Loucy (cell line): ENCODE results near the gene WBP2.

ENCODE experiments used
- H2AFZ ChIP-seq: fragments of 200-600 bp; sonication (generic); 2 replicates; pipeline ENCODE4 v1.6.0; 2016; ENCODE audit warnings: antibody characterized with exemption, mild to moderate bottlenecking, low read length, moderate library complexity
- H3F3A ChIP-seq: fragments of 200-600 bp; 2 replicates; pipeline ENCODE4 v1.6.0; 2016; ENCODE audit warnings: antibody characterized with exemption, low read depth, mild to moderate bottlenecking
- H3K27me3 ChIP-seq: fragments of 200-600 bp; sonication (generic); 2 replicates; pipeline ENCODE4 v1.6.1; 2014; ENCODE audit warnings: low read length, mild to moderate bottlenecking; ENCODE audit not compliant: insufficient read depth, poor library complexity, severe bottlenecking
- H3K36me3 ChIP-seq: fragments of 200-600 bp; sonication (generic); 2 replicates; pipeline ENCODE4 v1.6.1; 2016; ENCODE audit warnings: low read length; ENCODE audit not compliant: insufficient read depth
- H3K4me1 ChIP-seq: fragments of 200-600 bp; sonication (generic); 2 replicates; pipeline ENCODE4 v1.5.1; 2014; ENCODE audit warnings: low read length, mild to moderate bottlenecking; ENCODE audit not compliant: insufficient read depth, poor library complexity, severe bottlenecking
- H3K4me2 ChIP-seq: fragments of 200-600 bp; sonication (generic); 2 replicates; pipeline ENCODE4 v1.6.0; 2014; ENCODE audit warnings: antibody characterized with exemption, low read length, low read depth, mild to moderate bottlenecking; ENCODE audit not compliant: poor library complexity, severe bottlenecking
- H3K4me3 ChIP-seq: fragments of 200-600 bp; sonication (generic); 2 replicates; pipeline ENCODE4 v1.5.1; 2014; ENCODE audit warnings: low read length, mild to moderate bottlenecking, mixed read lengths; ENCODE audit not compliant: poor library complexity, severe bottlenecking
- H3K79me2 ChIP-seq: fragments of 200-600 bp; sonication (generic); 2 replicates; pipeline ENCODE4 v1.6.1; 2014; ENCODE audit warnings: low read length; ENCODE audit not compliant: insufficient read depth
- H3K9ac ChIP-seq: fragments of 200-600 bp; sonication (generic); 2 replicates; pipeline ENCODE4 v1.6.0; 2014; ENCODE audit warnings: mild to moderate bottlenecking, low read depth, low read length, moderate library complexity; ENCODE audit not compliant: poor library complexity, severe bottlenecking
- H3K9me2 ChIP-seq: fragments of 200-600 bp; sonication (generic); replicated peaks from 2 replicates; pipeline ENCODE4 v1.6.1; 2016; ENCODE audit warnings: low read depth, low read length, mixed read lengths
- H3K9me3 ChIP-seq: fragments of 200-600 bp; sonication (generic); 2 replicates; pipeline ENCODE4 v1.6.1; 2014; ENCODE audit warnings: mild to moderate bottlenecking, antibody characterized with exemption, low read length, low read depth; ENCODE audit not compliant: insufficient read depth
- H4K20me1 ChIP-seq: fragments of 200-600 bp; sonication (generic); 2 replicates; pipeline ENCODE4 v1.6.0; 2014; ENCODE audit warnings: antibody characterized with exemption, low read length, mild to moderate bottlenecking; ENCODE audit not compliant: insufficient read depth, poor library complexity, severe bottlenecking
- CTCF ChIP-seq: fragments of 200-600 bp; sonication (generic); conservative IDR thresholded peaks from 2 replicates; pipeline ENCODE4 v1.5.1; 2014; ENCODE audit warnings: mild to moderate bottlenecking, antibody characterized with exemption, low read length
- EZH2phosphoT487 ChIP-seq: fragments of 200-600 bp; IDR thresholded peaks from 2 replicates; pipeline ENCODE4 v1.6.1; 2018; ENCODE audit warnings: antibody characterized with exemption, mild to moderate bottlenecking, moderate library complexity, borderline replicate concordance

The WBP2 gene

GRCh38 chr17:75806822-75807500 lies 48.2 kb downstream of the WBP2 start:
- H3K4me1 ChIP-seq = no peaks in the 10 kb centered on the region

GRCh38 chr17:75803883-75804282 lies 51.3 kb downstream of the WBP2 start:
- TF ChIP-seq EZH2phosphoT487 (no peak), CTCF (no peak)
- peaks cover 70% of the 10 kb centered on the region for H3K79me2 ChIP-seq
- peaks cover 22% of the 10 kb centered on the region; the same call in 1 of the 2 replicates for H3K36me3 ChIP-seq
- no peaks in the 10 kb centered on the region for H3K9me2 ChIP-seq
- H3K27me3 ChIP-seq = no peaks in the 10 kb centered on the region
- H3K9me3 ChIP-seq = no peaks in the 10 kb centered on the region
- H2AFZ ChIP-seq = no peak overlapping the region
- H3F3A ChIP-seq = no peaks in the 10 kb centered on the region
- no peak overlapping the region for H3K9ac ChIP-seq
- H4K20me1 ChIP-seq = peaks cover 8% of the 10 kb centered on the region
- no peaks in the 10 kb centered on the region for H3K4me1 ChIP-seq
- H3K4me3 ChIP-seq = no peak overlapping the region
- H3K4me2 ChIP-seq = no peak overlapping the region

More at GRCh38 chr17:75806822-75807500, 48.2 kb downstream of the WBP2 start:
- Histone ChIP-seq H3K27me3 (no peaks in the 10 kb centered on the region), H3K36me3 (peaks cover 34% of the 10 kb centered on the region; the same call in 1 of the 2 replicates), H3K4me3 (no peak overlapping the region), H3K4me2 (no peak overlapping the region), H2AFZ (no peak overlapping the region), H3K9me2 (no peaks in the 10 kb centered on the region), H3F3A (no peaks in the 10 kb centered on the region), H4K20me1 (peaks cover 8% of the 10 kb centered on the region), H3K79me2 (peaks cover 50% of the 10 kb centered on the region), H3K9me3 (no peaks in the 10 kb centered on the region), H3K9ac (no peak overlapping the region)
- TF ChIP-seq EZH2phosphoT487 (no peak), CTCF (no peak)

- Histone ChIP-seq H3K9me2 (no peaks in the 10 kb centered on the region), H3K4me3 (no peak overlapping the region), H3K9ac (no peak overlapping the region), H2AFZ (no peak overlapping the region), H3F3A (no peaks in the 10 kb centered on the region), H4K20me1 (peaks cover 3% of the 10 kb centered on the region), H3K27me3 (no peaks in the 10 kb centered on the region), H3K4me2 (no peak overlapping the region), H3K4me1 (no peaks in the 10 kb centered on the region), H3K79me2 (peaks cover 76% of the 10 kb centered on the region), H3K9me3 (no peaks in the 10 kb centered on the region), H3K36me3 (peaks cover 40% of the 10 kb centered on the region; the same call in 1 of the 2 replicates)
- TF ChIP-seq EZH2phosphoT487 = no peak
- TF ChIP-seq CTCF = no peak; the same call in 1 of the 2 replicates
These were observed 55.7 kb downstream of the WBP2 start for GRCh38 chr17:75799402-75799801.
